PFSK-1 (cell line): ENCODE measurements around the gene STX7.

Experiments used
- FOXP2 ChIP-seq: optimal IDR thresholded peaks from 2 replicates; pipeline ENCODE3; 2011; ENCODE audit warnings: borderline replicate concordance, control low read depth, inconsistent platforms; ENCODE audit not compliant: insufficient read depth; ENCODE audit errors: extremely low read length, extremely low read depth
- POLR2AphosphoS5 ChIP-seq: IDR thresholded peaks from 2 replicates; pipeline ENCODE4 v1.6.1; 2012; ENCODE audit warnings: low read depth, mild to moderate bottlenecking, control low read depth, low read length, moderate library complexity
- SIN3A ChIP-seq: IDR thresholded peaks from 2 replicates; pipeline ENCODE4 v1.6.1; 2012; ENCODE audit warnings: mild to moderate bottlenecking, low read length, moderate library complexity, borderline replicate concordance; ENCODE audit not compliant: insufficient read depth
- TAF1 ChIP-seq: IDR thresholded peaks from 2 replicates; pipeline ENCODE4 v1.6.1; 2012; ENCODE audit warnings: low read length, control low read depth, borderline replicate concordance; ENCODE audit not compliant: insufficient read depth
- TF ChIP-seq, protein P1 (sequence below), 2 experiments: IDR thresholded peaks; 2 replicates each; pipeline versions ENCODE4 v1.6.1 to v1.8.0; 2011 to 2012; ENCODE audit warnings: low read depth in 2 of 2, low read length in 2 of 2, control low read depth in 1 of 2, inconsistent platforms in 1 of 2, mild to moderate bottlenecking in 1 of 2, moderate library complexity in 1 of 2; ENCODE audit not compliant: insufficient read depth in 1 of 2

The STX7 gene

DNA sequence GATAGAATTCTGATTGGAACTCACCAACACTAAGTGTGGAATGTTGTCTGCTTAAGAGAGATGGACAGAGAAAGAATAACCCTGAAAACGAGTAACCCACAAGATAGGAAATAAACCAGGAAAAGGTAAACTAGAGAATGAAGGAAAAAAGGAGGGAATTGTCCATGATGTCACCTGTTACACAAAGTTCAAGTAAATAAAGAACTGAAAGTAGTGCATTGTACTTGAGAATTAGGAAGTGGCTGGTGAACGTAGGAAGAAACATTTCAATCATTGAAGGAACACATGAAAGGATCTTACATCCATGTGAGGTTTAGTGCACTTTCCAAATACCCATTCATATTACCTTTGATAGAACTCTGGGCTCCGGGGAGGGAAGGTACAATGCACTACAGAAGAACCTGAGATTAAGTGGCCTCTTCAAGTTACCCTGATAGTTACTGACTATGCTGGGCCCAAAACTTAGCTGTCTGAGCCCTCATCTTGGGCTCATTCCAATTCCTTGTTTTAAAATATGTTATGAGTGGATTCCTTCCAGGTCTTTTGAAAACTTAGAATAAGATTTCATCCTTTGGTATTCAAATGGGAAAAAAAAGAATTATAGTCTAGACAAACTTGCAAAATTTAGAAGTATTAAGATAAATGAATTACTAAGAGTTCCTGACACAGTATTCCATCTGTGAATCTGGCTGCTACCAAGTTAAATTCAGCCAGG lies 1.1 kb upstream of the STX7 start:
- no peak for TF ChIP-seq SIN3A
- TF ChIP-seq FOXP2 = no peak
- TF ChIP-seq, protein P1, sequence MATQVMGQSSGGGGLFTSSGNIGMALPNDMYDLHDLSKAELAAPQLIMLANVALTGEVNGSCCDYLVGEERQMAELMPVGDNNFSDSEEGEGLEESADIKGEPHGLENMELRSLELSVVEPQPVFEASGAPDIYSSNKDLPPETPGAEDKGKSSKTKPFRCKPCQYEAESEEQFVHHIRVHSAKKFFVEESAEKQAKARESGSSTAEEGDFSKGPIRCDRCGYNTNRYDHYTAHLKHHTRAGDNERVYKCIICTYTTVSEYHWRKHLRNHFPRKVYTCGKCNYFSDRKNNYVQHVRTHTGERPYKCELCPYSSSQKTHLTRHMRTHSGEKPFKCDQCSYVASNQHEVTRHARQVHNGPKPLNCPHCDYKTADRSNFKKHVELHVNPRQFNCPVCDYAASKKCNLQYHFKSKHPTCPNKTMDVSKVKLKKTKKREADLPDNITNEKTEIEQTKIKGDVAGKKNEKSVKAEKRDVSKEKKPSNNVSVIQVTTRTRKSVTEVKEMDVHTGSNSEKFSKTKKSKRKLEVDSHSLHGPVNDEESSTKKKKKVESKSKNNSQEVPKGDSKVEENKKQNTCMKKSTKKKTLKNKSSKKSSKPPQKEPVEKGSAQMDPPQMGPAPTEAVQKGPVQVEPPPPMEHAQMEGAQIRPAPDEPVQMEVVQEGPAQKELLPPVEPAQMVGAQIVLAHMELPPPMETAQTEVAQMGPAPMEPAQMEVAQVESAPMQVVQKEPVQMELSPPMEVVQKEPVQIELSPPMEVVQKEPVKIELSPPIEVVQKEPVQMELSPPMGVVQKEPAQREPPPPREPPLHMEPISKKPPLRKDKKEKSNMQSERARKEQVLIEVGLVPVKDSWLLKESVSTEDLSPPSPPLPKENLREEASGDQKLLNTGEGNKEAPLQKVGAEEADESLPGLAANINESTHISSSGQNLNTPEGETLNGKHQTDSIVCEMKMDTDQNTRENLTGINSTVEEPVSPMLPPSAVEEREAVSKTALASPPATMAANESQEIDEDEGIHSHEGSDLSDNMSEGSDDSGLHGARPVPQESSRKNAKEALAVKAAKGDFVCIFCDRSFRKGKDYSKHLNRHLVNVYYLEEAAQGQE (IDR thresholded peaks at IDR 0.05; ENCODE audit: insufficient read depth in 1 of 2, low read depth in 2 of 2, low read length in 2 of 2) = no peak

DNA sequence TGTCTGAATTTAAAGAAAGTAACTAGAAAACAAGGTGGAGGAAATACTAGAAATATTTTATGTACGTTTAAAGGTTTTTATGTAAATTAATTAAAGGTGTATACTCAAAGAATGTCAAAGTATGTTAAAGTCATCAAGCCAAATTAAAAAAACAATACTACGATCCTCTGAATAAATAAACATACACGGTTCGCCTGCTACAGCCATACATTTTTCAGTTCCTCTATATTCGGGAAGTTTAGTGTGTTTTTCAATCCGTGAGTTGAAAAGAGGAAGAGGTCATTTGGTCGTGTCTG lies 626 bp downstream of the STX7 start:
- TF ChIP-seq TAF1 = no peak
- TF ChIP-seq POLR2AphosphoS5 = no peak
- TF ChIP-seq SIN3A = no peak
- TF ChIP-seq FOXP2 = no peak
- TF ChIP-seq, protein P1 (IDR thresholded peaks at IDR 0.05; ENCODE audit: insufficient read depth in 1 of 2, low read depth in 2 of 2, low read length in 2 of 2) = no peak

DNA sequence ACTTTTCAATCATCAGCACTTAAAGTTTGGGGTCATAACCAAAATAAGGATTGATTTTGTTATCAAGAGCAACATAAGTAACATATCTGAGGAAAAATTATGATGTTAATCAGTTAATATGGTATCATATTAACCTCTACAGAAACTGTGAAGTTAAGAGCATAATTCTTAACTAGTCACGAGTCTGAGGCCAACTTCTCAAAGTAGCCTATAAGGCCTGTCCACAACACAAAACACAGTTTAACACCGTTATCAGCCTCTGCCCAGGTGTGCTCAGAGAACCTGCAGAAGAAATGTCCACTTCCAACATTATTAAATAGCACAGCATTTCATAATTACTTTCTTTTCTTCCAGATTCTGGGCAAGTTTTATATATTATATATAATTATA lies 1.1 kb downstream of the STX7 start:
- TF ChIP-seq FOXP2 = no peak
- TF ChIP-seq TAF1 = no peak
- TF ChIP-seq, protein P1 (IDR thresholded peaks at IDR 0.05; ENCODE audit: insufficient read depth in 1 of 2, low read depth in 2 of 2, low read length in 2 of 2) = no peak
- no peak for TF ChIP-seq SIN3A
- TF ChIP-seq POLR2AphosphoS5 = no peak

DNA sequence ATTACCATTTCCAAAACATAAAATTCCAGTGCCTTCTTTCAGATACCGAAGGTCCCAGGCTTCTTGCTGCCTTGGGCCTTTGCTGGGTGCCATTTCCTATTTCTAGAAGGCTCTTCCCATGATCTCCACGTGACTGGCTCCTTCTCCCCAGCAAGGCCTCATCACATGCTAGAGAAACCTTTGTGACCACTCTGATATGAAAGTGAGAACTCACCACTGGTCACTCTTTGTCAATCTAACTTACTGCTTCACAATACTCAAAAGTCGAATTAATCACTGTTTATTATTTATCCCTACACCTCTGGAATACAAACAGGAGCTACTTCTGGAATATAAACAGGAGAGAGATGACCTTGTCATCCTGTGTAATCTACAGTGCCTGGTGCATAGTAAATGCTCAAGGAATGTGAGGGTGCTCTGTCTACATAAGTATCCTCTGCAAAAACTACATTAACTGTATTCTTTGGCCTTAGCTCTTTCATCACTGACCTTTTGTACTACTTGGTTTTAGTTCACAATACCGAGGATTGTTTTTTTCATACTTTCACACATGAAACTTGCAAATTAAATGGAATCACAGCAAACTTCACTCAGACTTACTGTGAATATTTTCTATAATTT lies 1.6 kb downstream of the STX7 start:
- TF ChIP-seq, protein P1 (IDR thresholded peaks at IDR 0.05; ENCODE audit: insufficient read depth in 1 of 2, low read depth in 2 of 2, low read length in 2 of 2) = no peak
- TF ChIP-seq TAF1 (no peak), SIN3A (no peak), FOXP2 (no peak), POLR2AphosphoS5 (no peak)
